GM12875 (cell line): ENCODE results near the gene RAB14.

Experiments
- H3K4me3 ChIP-seq: one replicate; pipeline ENCODE4 v1.5.1; 2011; ENCODE audit warnings: low read depth, low read length, control low read depth
- CTCF ChIP-seq: IDR thresholded peaks from 2 replicates; pipeline ENCODE4 v1.5.1; 2011; ENCODE audit warnings: low read depth, mild to moderate bottlenecking, control low read depth, inconsistent platforms, low read length, moderate library complexity, borderline replicate concordance; ENCODE audit not compliant: insufficient read depth

Gene RAB14

GRCh38 chr9:121173501-121173900 is 28.2 kb downstream of the RAB14 start:
- TF ChIP-seq CTCF = no peak
- H3K4me3 ChIP-seq = no peak overlapping the region

- H3K4me3 ChIP-seq = no peak overlapping the region
- no peak for TF ChIP-seq CTCF
These were observed 28.8 kb downstream of the RAB14 start for GRCh38 chr9:121172726-121173487.

- H3K4me3 ChIP-seq = no peak overlapping the region
- no peak for TF ChIP-seq CTCF
These were observed 30.4 kb downstream of the RAB14 start for GRCh38 chr9:121171236-121171635.

GRCh38 chr9:121169094-121169601 is 32.5 kb downstream of the RAB14 start:
- TF ChIP-seq CTCF = peak; percentile 25; the same call in 1 of the 2 replicates
- no peak overlapping the region for H3K4me3 ChIP-seq

GRCh38 chr9:121168052-121168451 is 33.6 kb downstream of the RAB14 start:
- TF ChIP-seq CTCF = no peak
- no peak overlapping the region for H3K4me3 ChIP-seq

GRCh38 chr9:121160025-121160424 is 41.6 kb downstream of the RAB14 start:
- no peak overlapping the region for H3K4me3 ChIP-seq

More at GRCh38 chr9:121160025-121160424, 41.6 kb downstream of the RAB14 start:
- no peak for TF ChIP-seq CTCF
